ENCODE measurements around the gene PACRG. TPM values are rescaled to one million over a fixed set of nuclear protein-coding genes. Genes with fewer than 3 reads are reported as not detected.

The PACRG gene
- total and polyA plus RNA-seq, 2 of the 8 experiments (the other 6 are each of a cell fraction or from before 2014, with no cell fraction given), result 0.44 to 0.54 TPM

DNA sequence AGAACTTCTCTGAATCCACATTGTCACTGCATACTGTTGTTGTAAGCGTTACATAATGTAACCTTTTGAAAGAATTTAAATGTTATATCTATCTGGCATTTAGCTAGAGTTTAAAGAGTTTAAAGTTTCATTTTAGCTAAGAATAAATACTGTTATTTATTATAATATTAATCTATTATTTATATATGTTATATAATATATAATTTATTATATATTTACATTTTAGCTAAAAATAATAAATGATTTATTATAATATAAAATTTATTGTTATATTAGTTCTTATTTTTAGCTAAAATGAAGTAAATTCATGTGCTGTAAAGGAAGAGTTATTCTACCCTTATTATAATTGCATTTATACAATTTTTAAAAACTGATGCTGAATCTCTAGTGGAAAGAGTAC lies 431.3 kb downstream of the PACRG start:
- Histone ChIP-seq H3K14ac (ENCODE audit: insufficient read length) (no peak overlapping the region), H4K8ac (ENCODE audit: extremely low read depth, insufficient read depth, low read length) (no peak overlapping the region), H2AFZ (ENCODE audit: low read length) (no peak overlapping the region), H3K56ac (replicated peaks; ENCODE audit: insufficient read length, low read depth, low read length) (no peak overlapping the region), H2BK15ac (ENCODE audit: low read length) (no peak overlapping the region), H3K23me2 (ENCODE audit: low read depth, low read length) (no peaks in the 10 kb centered on the region), H2AK5ac (ENCODE audit: low read depth, low read length) (no peak overlapping the region), H3K4me3 (ENCODE audit: extremely low read depth in 1 of 4, insufficient read depth in 2 of 4, low read depth in 3 of 4, low read length in 4 of 4) (no peak overlapping the region), H3K36me3 (ENCODE audit: control insufficient read depth in 2 of 4, insufficient read depth in 4 of 4, low read length in 3 of 4) (no peaks in the 10 kb centered on the region), H2BK5ac (ENCODE audit: low read depth, low read length) (no peak overlapping the region), H3K23ac (ENCODE audit: insufficient read length) (no peak overlapping the region), H2BK12ac (ENCODE audit: low read depth, low read length) (no peak overlapping the region), H4K5ac (ENCODE audit: insufficient read length, low read depth, low read length) (no peak overlapping the region), H3K27me3 (replicated peaks in 1 of 4; ENCODE audit: control insufficient read depth in 3 of 4, extremely low read depth in 1 of 4, insufficient read depth in 3 of 4, low read length in 3 of 4) (no peaks in the 10 kb centered on the region), H3K4me2 (ENCODE audit: insufficient read depth in 1 of 2, low read depth in 2 of 2, low read length in 2 of 2) (no peak overlapping the region), H3K27ac (ENCODE audit: low read depth, low read length) (no peak overlapping the region), H4K20me1 (replicated peaks in 1 of 2; ENCODE audit: control insufficient read depth in 1 of 2, insufficient read depth in 2 of 2, low read length in 2 of 2) (no peaks in the 10 kb centered on the region), H3K18ac (ENCODE audit: extremely low read depth, low read length) (no peak overlapping the region), H4K91ac (replicated peaks; ENCODE audit: insufficient read length, low read length) (no peak overlapping the region), H3K79me2 (ENCODE audit: control insufficient read depth in 1 of 2, insufficient read depth in 2 of 2, low read length in 2 of 2) (no peaks in the 10 kb centered on the region), H2BK120ac (replicated peaks; ENCODE audit: low read depth, low read length) (no peak overlapping the region), H3K79me1 (ENCODE audit: low read depth, low read length) (no peaks in the 10 kb centered on the region), H3K9ac (replicated peaks in 1 of 4; ENCODE audit: extremely low read depth in 1 of 4, low read depth in 3 of 4, low read length in 3 of 4) (no peak overlapping the region), H2BK20ac (ENCODE audit: low read length) (no peak overlapping the region), H3K4ac (replicated peaks; ENCODE audit: insufficient read length, low read depth, low read length) (no peak overlapping the region), H3K9me3 (ENCODE audit: insufficient read depth in 2 of 2, low read depth in 1 of 2, low read length in 1 of 2) (no peaks in the 10 kb centered on the region), H3K4me1 (replicated peaks in 1 of 4; ENCODE audit: control insufficient read depth in 3 of 4, insufficient read depth in 4 of 4, low read length in 3 of 4) (no peaks in the 10 kb centered on the region)
- no peak for FAIRE-seq
- WGBS, 2 experiments (ENCODE audit: extremely low coverage in 1 of 2, insufficient coverage in 1 of 2, insufficient read length in 1 of 2, insufficient replicate concordance in 2 of 2, low coverage in 1 of 2, low lambda C conversion rate in 2 of 2, missing lambda C conversion rate in 1 of 2), result 100% methylated on average over 1 of the region's 1 CpG; no CpG with 5 or more reads in 1 of the 2 experiments
- DNase-seq (ENCODE audit: low read depth in 1 of 2, low spot score in 2 of 2), result no peak
- TF ChIP-seq CTBP2 (IDR thresholded peaks at IDR 0.05; ENCODE audit: borderline replicate concordance, insufficient read depth, insufficient read length, low read length), result no peak
- TF ChIP-seq ASH2L (IDR thresholded peaks at IDR 0.05; ENCODE audit: low read length), result no peak
- TF ChIP-seq NRF1 (IDR thresholded peaks at IDR 0.05; ENCODE audit: low read depth, low read length), result no peak
- TF ChIP-seq TAF7 (optimal IDR thresholded peaks at IDR 0.05; ENCODE audit: borderline replicate concordance, low read depth, low read length), result no peak
- no peak for TF ChIP-seq HDAC2 (IDR thresholded peaks at IDR 0.05; ENCODE audit: borderline replicate concordance in 1 of 2, low read depth in 2 of 2, low read length in 2 of 2)
- no peak for TF ChIP-seq ZNF274 (IDR thresholded peaks at IDR 0.05; ENCODE audit: borderline replicate concordance, extremely low read depth, low read length)
- no peak for TF ChIP-seq EZH2 (IDR thresholded peaks at IDR 0.05; ENCODE audit: low read depth, low read length, severe bottlenecking)
- TF ChIP-seq RNF2 (IDR thresholded peaks at IDR 0.05; ENCODE audit: borderline replicate concordance, low read depth, low read length, missing control alignments, poor library complexity, severe bottlenecking), result no peak
- no peak for TF ChIP-seq SP1 (IDR thresholded peaks at IDR 0.05; ENCODE audit: low read depth, low read length)
- no peak for TF ChIP-seq SIX5 (IDR thresholded peaks at IDR 0.05; ENCODE audit: low read depth, low read length)
- no peak for TF ChIP-seq TEAD4 (IDR thresholded peaks at IDR 0.05; ENCODE audit: low read depth, low read length)
- TF ChIP-seq, protein P1, sequence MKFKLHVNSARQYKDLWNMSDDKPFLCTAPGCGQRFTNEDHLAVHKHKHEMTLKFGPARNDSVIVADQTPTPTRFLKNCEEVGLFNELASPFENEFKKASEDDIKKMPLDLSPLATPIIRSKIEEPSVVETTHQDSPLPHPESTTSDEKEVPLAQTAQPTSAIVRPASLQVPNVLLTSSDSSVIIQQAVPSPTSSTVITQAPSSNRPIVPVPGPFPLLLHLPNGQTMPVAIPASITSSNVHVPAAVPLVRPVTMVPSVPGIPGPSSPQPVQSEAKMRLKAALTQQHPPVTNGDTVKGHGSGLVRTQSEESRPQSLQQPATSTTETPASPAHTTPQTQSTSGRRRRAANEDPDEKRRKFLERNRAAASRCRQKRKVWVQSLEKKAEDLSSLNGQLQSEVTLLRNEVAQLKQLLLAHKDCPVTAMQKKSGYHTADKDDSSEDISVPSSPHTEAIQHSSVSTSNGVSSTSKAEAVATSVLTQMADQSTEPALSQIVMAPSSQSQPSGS (IDR thresholded peaks at IDR 0.05; ENCODE audit: low read length), result no peak
- ChIA-PET POLR2A (ENCODE audit: partially characterized antibody) (no interaction called here), CTCF (ENCODE audit: partially characterized antibody) (interaction anchor here (1.6 kb wide), 1 partner anchor 11 kb away, joined by 9 read pairs; no protein-coding TSS in a partner anchor)
